K562 treated with DMSO at 1 percent for 4 hours (cell line): ENCODE measurements around the gene SHISA8. TPM values are rescaled to one million over a fixed set of nuclear protein-coding genes. Genes with fewer than 3 reads are reported as not detected.

Experiments used
- total RNA-seq: library from RNA; unstranded; fragments of 300-600 nt; gene quantifications from 2 replicates; pipeline ENCODE4 v1.2.3, GENCODE V29; 2022; ENCODE audit not compliant: insufficient read depth

SHISA8 gene
- not detected in 2 replicates for total RNA-seq

DNA sequence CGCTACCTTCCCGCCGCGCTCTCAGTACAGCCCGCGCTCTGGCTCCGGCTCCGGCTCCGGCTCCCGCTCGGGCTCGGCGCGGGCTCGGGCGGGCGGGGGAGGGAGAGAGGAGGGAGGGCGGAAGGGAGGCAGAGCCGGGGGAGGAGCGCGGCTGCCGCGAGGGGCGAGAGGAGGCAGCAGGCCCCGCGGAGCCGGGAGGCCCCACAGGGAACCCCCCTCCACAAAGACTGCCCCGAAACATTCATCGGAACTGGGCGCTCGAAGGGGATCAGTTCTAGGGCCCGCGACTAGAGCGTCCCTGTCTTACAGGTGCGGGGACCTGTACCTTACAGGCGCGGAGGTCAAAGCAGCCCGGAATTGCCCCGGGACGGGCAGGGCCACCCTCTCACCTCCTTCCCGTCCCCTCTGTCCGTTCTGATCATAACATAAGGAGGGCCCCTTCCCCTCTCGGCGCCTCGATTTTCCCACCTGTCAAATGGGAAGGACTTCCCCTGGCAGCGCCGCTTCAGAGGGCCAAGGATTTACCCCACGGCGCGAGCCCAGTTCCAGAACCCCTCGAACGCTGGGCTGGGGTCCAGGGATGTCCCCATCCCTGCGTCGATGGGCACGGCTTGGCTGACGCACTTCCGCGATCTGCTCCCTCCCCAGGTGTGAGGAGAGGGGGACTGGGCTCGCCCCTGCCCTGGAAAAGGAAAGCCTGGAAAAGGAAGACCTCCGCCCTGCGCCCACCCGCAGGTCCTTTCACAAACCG lies at the start of gene SHISA8:
SHISA8 (minus strand) TSS at position 40 of the 751 bp plus-strand sequence. CDS start 407 bp downstream, outside the sequence.

DNA sequence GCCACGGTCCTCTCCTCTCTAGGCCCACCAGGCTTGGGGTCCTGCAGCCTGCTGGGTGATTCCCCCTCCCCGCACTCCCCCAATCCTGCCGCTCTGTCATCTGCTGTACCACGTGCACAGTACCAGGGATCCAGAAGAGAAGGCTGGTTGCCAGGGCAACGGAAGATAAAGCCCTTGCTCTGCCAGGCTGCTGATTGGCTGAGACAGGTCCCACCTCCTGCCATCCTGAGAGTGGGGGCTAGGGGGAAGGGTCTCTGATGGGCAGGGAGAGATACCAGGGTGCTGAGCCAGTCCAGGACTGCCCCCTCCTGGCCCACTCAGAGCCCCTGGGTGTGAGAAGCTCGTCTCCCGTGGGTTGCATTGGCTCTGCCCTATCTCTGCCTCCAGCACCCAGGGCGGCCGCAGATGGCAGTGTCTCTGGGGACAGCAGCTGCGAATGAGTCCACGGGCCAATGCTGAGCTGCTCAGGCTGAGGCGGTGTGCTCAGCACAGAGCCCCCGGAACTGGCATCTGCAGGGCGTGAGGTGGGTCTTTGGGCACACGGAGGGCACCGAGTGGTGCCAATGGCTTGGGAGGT lies 37.1 kb upstream of the SHISA8 start, which contains the start of gene SMIM45:
SMIM45 (plus strand) TSS at position 253 of the 577 bp plus-strand sequence.

DNA sequence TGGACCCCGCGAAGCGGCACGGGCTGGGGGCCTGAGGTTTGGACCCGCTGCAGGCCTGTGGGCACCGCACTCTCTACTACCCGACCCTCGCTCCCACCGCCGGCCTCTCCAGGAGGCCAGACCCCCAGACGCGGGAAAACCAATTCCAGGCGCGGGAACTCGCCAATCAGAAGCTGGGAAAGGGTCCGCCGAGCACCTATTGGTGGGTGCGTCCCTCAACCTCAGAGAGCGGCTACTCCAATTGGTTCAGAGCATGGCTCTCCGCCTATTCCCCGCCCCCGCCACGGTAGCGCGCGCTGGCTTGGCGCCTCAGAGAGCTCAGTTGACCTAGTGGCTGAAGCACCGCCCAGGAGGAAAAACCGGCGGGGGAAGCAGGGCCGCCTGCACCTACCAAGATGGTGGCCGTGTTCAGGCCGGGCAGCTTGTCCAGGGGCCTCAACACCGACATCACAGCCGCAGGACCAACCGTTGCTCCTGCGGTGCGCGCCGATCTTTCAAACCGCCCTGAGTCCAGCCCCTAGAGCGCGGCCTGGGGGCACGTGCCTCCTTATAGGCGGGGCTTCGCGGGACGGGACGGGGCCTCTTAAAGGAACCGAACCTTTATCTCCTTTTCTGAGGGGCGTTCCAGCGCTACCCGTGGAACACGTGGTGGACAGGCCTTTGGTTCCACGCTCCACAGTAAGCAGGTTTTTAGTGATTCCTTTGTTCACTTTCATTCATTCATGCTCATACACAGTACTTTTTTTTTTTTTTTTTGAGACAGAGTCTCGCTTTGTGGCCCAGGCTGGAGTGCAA lies 32.0 kb upstream of the SHISA8 start, which contains the start of gene CENPM:
CENPM (minus strand) TSS at position 524 of the 795 bp plus-strand sequence; CDS start at position 448, 76 bp downstream.

Other genes with a start within 250 kb of the SHISA8 start
- 112 and 113 TPM in 2 replicates for gene SNU13, start 226.2 kb downstream of the SHISA8 start, total RNA-seq
- gene MEI1, start 215.6 kb downstream of the SHISA8 start, total RNA-seq = not detected in 2 replicates
- 2.4 and 4.0 TPM in 2 replicates for gene CCDC134, start 114.4 kb downstream of the SHISA8 start, total RNA-seq
- 83.4 and 90.6 TPM in 2 replicates for gene SREBF2, start 82.0 kb downstream of the SHISA8 start, total RNA-seq
- gene TNFRSF13C, start 11.7 kb upstream of the SHISA8 start, total RNA-seq = 0.40 and 0.42 TPM in 2 replicates
- 39.0 and 39.2 TPM in 2 replicates for gene CENPM, start 32.1 kb upstream of the SHISA8 start, total RNA-seq
- 0.25 TPM in 1 of 2 replicates, not detected in the other for gene SEPTIN3, start 54.4 kb upstream of the SHISA8 start, total RNA-seq
- not detected in 2 replicates for gene WBP2NL, start 83.7 kb upstream of the SHISA8 start, total RNA-seq
- 34.1 and 34.2 TPM in 2 replicates for gene NAGA, start 155.7 kb upstream of the SHISA8 start, total RNA-seq
- not detected in 2 replicates for gene PHETA2, start 159.2 kb upstream of the SHISA8 start, total RNA-seq
- gene SMDT1, start 164.6 kb upstream of the SHISA8 start, total RNA-seq = 51.2 and 62.3 TPM in 2 replicates
- gene NDUFA6, start 175.7 kb upstream of the SHISA8 start, total RNA-seq = 57.3 and 63.2 TPM in 2 replicates
- 0.42 TPM in 1 of 2 replicates, not detected in the other for gene CYP2D6, start 215.7 kb upstream of the SHISA8 start, total RNA-seq